Thymus (tissue), 11 donors: ENCODE results near the gene TARS2. TPM values are rescaled to one million over a fixed set of nuclear protein-coding genes. Genes with fewer than 3 reads are reported as not detected.

Source experiments
- DNase-seq, 9 donors: peaks; one replicate each; pipeline ENCODE4 v3.0.0-alpha.2; 2013; ENCODE audit warnings: low spot score in 9 of 9, low read depth in 6 of 9, missing footprints in 1 of 9
- H3K27ac ChIP-seq, 2 donors: one replicate each; pipeline ENCODE4 v1.5.1; 2013; ENCODE audit warnings: control low read depth in 1 of 2, low read depth in 1 of 2, low read length in 1 of 2, mild to moderate bottlenecking in 1 of 2, moderate library complexity in 1 of 2
- H3K27me3 ChIP-seq, 2 donors: one replicate each; pipeline ENCODE4 v1.5.1; 2013; ENCODE audit warnings: low read length in 1 of 2; ENCODE audit not compliant: control insufficient read depth in 2 of 2, insufficient read depth in 1 of 2
- H3K36me3 ChIP-seq, 2 donors: one replicate each; pipeline ENCODE4 v1.5.1; 2013; ENCODE audit warnings: low read length in 1 of 2, mild to moderate bottlenecking in 1 of 2, moderate library complexity in 1 of 2; ENCODE audit not compliant: control insufficient read depth in 2 of 2, insufficient read depth in 2 of 2
- H3K4me1 ChIP-seq, 2 donors: one replicate each; pipeline ENCODE4 v1.5.1; 2013; ENCODE audit warnings: low read length in 2 of 2; ENCODE audit not compliant: control insufficient read depth in 2 of 2, insufficient read depth in 2 of 2
- H3K4me3 ChIP-seq, 2 donors: one replicate each; pipeline ENCODE4 v1.5.1; 2013; ENCODE audit warnings: low read length in 2 of 2, control low read depth in 1 of 2, mild to moderate bottlenecking in 1 of 2
- H3K9me3 ChIP-seq, 2 donors: one replicate each; pipeline ENCODE4 v1.5.1; 2013; ENCODE audit warnings: low read length in 1 of 2, mild to moderate bottlenecking in 1 of 2; ENCODE audit not compliant: control insufficient read depth in 2 of 2, insufficient read depth in 1 of 2
- WGBS: extraction: QIAGEN DNeasy Blood & Tissue Kit; methylation state at CpG from one replicate; pipeline ENCODE4 v1.1.7; 2013; 5-methylcytosine and 5-hydroxymethylcytosine counted together
- polyA plus RNA-seq: library from polyadenylated mRNA; stranded (reverse); fragments of 200-250 nt; gene quantifications from one replicate; pipeline ENCODE4 v1.2.3, GENCODE V29; 2013
- total RNA-seq: library from RNA; stranded (reverse); fragments of 120-200 nt; gene quantifications from one replicate; pipeline ENCODE4 v1.2.4, GENCODE V29; 2013
- donor health status: healthy.

The TARS2 gene
- total and polyA plus RNA-seq, 2 donors: 12.6 to 17.5 TPM

DNA sequence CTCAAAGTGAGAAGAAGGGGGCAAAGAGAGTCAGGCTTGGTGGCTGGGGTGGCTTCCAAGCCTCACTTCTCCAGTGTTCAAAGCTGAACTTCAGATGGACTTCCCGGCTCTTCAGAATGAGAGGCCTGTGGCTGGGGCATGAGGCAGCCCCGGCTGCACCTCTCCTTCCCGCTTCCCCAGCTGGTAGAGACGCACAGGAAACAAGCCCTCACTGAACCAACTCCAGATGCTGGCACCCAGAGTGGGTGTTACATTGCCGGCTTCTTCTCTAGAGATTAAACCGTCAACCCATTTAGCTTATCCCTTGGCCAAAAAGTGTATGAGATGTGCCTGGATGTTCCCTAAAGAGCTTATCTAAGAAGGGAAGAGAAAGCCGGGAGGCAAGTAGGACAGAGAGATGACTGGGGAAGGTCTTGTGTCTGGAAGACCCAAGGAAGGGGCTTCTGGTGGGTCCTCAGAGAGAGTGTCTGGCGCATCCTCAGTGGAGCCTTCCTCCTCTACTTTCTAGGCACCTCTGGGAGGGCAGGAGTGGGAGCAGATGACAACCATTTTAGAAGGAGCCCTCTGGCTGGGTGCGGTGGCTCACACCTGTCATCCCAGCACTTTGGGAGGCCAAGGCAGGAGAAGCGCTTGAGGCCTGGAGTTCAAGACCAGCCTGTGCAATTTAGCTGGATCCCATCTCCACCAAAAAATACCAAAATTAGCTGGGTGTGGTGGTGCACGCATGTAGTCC lies 64.0 kb downstream of the TARS2 start:
- Histone ChIP-seq H3K9me3 (no peaks in the 10 kb centered on the region), H3K4me1 (peaks cover 16 to 31% of the 10 kb centered on the region in 2 donors), H3K27ac (no peak overlapping the region), H3K4me3 (no peak overlapping the region), H3K27me3 (peaks cover 25 to 67% of the 10 kb centered on the region in 2 donors), H3K36me3 (no peaks in the 10 kb centered on the region)
- peak in 2 of 9 donors; percentile 29 to 51 for DNase-seq
- 49% methylated on average over 11 of the region's 11 CpGs for whole genome bisulfite sequencing

DNA sequence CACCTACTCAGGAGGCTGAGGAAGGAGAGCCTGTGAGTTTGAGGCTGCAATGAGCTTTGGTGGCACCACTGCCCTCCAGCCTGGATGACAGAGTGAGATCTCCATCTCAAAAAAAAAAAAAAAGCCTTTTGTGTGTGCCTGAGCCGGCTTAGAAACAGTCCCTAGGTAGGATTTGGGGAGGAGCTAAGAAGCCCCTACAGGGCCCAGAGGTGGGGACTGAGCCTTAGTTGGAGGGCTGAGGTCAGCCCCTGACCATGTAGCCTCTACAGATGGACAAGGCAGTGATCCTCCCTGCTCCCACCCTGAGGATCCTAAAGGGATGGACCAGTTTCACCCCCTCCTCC lies 64.5 kb downstream of the TARS2 start:
- H3K27ac ChIP-seq: no peak overlapping the region
- no peaks in the 10 kb centered on the region for H3K36me3 ChIP-seq
- 23% methylated on average over 1 of the region's 1 CpG for WGBS
- DNase-seq: no peak
- no peaks in the 10 kb centered on the region for H3K9me3 ChIP-seq
- H3K4me1 ChIP-seq: peaks cover 16 to 31% of the 10 kb centered on the region in 2 donors
- H3K4me3 ChIP-seq: no peak overlapping the region
- peaks cover 25 to 63% of the 10 kb centered on the region in 2 donors for H3K27me3 ChIP-seq

GRCh38 chr1:150552128-150552910 lies 65.1 kb downstream of the TARS2 start:
- H3K27ac ChIP-seq: peak overlapping the region; percentile 32 to 53
- H3K27me3 ChIP-seq: peaks cover 25 to 58% of the 10 kb centered on the region in 2 donors
- no peaks in the 10 kb centered on the region for H3K36me3 ChIP-seq
- no peak for DNase-seq
- no peaks in the 10 kb centered on the region for H3K9me3 ChIP-seq
- 37% methylated on average over 13 of the region's 13 CpGs for WGBS
- H3K4me3 ChIP-seq: no peak overlapping the region
- H3K4me1 ChIP-seq: peaks cover 16 to 31% of the 10 kb centered on the region in 2 donors

DNA sequence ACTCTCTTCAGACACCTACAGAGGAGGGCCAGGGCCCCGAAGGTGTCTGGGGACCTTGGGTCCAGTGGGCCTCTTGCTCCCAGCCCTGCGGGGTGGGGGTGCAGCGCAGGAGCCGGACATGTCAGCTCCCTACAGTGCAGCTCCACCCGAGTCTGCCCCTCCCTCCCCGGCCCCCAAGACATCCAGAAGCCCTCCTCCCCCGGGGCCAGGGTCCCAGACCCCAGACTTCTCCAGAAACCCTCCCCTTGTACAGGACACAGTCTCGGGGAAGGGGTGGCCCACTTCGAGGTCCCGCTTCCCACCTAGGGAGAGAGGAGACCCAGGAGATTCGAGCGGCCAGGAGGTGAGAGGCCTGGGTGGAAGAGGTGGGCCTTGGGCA lies 65.7 kb downstream of the TARS2 start:
- Histone ChIP-seq H3K4me1 (peaks cover 16 to 31% of the 10 kb centered on the region in 2 donors), H3K4me3 (no peak overlapping the region), H3K27ac (peak overlapping the region in 1 of 2 donors; percentile 6), H3K9me3 (no peaks in the 10 kb centered on the region), H3K36me3 (no peaks in the 10 kb centered on the region), H3K27me3 (peaks cover 23 to 52% of the 10 kb centered on the region in 2 donors)
- 89% methylated on average over 12 of the region's 12 CpGs for WGBS
- DNase-seq: no peak

DNA sequence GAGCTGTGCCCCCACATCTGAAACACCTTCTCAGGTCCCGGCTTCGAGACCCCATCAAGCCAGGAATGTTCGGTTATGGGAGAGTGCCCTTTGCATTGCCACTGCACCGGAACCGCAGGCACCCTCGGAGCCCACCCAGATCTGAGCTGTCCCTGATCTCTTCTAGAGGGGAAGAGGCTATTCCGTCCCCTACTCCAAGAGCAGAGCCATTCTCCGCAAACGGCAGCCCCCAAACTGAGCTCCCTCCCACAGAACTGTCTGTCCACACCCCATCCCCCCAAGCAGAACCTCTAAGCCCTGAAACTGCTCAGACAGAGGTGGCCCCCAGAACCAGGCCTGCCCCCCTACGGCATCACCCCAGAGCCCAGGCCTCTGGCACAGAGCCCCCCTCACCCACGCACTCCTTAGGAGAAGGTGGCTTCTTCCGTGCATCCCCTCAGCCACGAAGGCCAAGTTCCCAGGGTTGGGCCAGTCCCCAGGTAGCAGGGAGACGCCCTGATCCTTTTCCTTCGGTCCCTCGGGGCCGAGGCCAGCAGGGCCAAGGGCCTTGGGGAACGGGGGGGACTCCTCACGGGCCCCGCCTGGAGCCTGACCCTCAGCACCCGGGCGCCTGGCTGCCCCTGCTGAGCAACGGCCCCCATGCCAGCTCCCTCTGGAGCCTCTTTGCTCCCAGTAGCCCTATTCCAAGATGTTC lies 66.3 kb downstream of the TARS2 start:
- Histone ChIP-seq H3K4me1 (peaks cover 15 to 28% of the 10 kb centered on the region in 2 donors), H3K9me3 (no peaks in the 10 kb centered on the region), H3K27ac (no peak overlapping the region), H3K27me3 (peaks cover 21 to 47% of the 10 kb centered on the region in 2 donors), H3K4me3 (no peak overlapping the region), H3K36me3 (no peaks in the 10 kb centered on the region)
- no peak for DNase-seq
- WGBS: 97% methylated on average over 23 of the region's 23 CpGs

- Histone ChIP-seq H3K36me3 (no peaks in the 10 kb centered on the region), H3K4me3 (no peak overlapping the region), H3K9me3 (no peaks in the 10 kb centered on the region), H3K27me3 (peaks cover 18 to 41% of the 10 kb centered on the region in 2 donors), H3K27ac (no peak overlapping the region), H3K4me1 (peaks cover 9 to 27% of the 10 kb centered on the region in 2 donors)
- WGBS: 97% methylated on average over 8 of the region's 8 CpGs
- DNase-seq: no peak
These were observed 66.8 kb downstream of the TARS2 start for GRCh38 chr1:150554086-150554452.

GRCh38 chr1:150555198-150555970 lies 68.2 kb downstream of the TARS2 start:
- Histone ChIP-seq H3K27me3 (peaks cover 7 to 29% of the 10 kb centered on the region in 2 donors), H3K4me1 (peaks cover 9 to 35% of the 10 kb centered on the region in 2 donors), H3K36me3 (no peaks in the 10 kb centered on the region), H3K27ac (no peak overlapping the region), H3K9me3 (no peaks in the 10 kb centered on the region), H3K4me3 (no peak overlapping the region)
- DNase-seq: no peak
- WGBS: 94% methylated on average over 19 of the region's 19 CpGs

DNA sequence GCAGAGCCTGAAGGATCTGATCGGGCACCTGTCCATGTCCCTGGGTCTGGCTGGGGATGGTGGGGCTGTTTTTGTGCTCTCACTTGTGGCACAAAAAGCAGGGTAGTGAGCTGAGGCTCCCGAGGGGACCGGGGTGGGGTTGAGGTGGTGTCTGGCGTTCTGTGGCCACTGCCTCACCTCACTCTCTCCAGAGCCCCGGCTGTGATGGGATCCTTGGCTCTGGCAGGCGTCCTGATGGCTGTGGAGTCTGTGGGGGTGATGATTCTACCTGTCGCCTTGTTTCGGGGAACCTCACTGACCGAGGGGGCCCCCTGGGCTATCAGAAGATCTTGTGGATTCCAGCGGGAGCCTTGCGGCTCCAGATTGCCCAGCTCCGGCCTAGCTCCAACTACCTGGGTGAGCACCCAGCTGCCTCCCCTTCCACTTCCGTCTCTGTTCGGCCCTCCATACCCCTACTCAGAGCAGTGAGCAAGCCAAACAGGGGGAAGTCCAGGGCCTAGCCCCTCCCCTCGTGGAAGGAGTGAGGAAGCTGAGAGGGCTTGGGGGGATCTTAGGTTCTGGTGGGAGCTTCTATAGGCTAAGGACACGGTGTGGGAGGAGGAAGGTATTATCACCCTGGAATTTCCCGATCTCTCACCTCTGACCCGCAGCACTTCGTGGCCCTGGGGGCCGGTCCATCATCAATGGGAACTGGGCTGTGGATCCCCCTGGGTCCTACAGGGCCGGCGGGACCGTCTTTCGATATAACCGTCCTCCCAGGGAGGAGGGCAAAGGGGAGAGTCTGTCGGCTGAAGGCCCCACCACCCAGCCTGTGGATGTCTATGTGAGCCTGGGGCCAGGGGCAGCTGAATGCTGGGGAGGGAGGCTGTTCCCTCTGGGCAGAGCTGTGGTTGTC lies 69.0 kb downstream of the TARS2 start:
- H3K27me3 ChIP-seq: peaks cover 0 to 21% of the 10 kb centered on the region in 2 donors
- 96% methylated on average over 26 of the region's 26 CpGs for WGBS
- no peak for DNase-seq
- no peak overlapping the region for H3K27ac ChIP-seq
- H3K9me3 ChIP-seq: peaks cover 0 to 1% of the 10 kb centered on the region in 2 donors
- no peaks in the 10 kb centered on the region for H3K36me3 ChIP-seq
- no peak overlapping the region for H3K4me3 ChIP-seq
- peaks cover 9 to 36% of the 10 kb centered on the region in 2 donors for H3K4me1 ChIP-seq
